K562 (cell line): ENCODE data around the gene ANKRD60. TPM values are rescaled to one million over a fixed set of nuclear protein-coding genes. Genes with fewer than 3 reads are reported as not detected.
A peak's percentile ranks its signal among the peaks of the same experiment; 100 is the strongest.

Source experiments
- ATAC-seq: fragments of 200-7000 bp; cut with Tn5 transposase; 3 replicates; pipeline ENCODE4 v1.9.1; 2020; ENCODE audit warnings: moderate library complexity
- BruUV-seq: library from RNA; stranded (reverse); fragments of 400-500 nt; replicated peaks from 2 replicates; lab custom pipeline; 2021; lab: Mats Ljungman, UMichigan
- CTCF ChIA-PET: fragments of 300-600 bp; formaldehyde crosslinking; extraction: SDS; loops from one replicate; lab custom pipeline; 2021; ENCODE audit warnings: low intra/inter-chr PET ratio; lab: Yijun Ruan, JAX
- POLR2A ChIA-PET: fragments of 300-600, 350-650 bp; sonication (Branson Sonifier 250); formaldehyde crosslinking; extraction: SDS; loops from one replicate; lab custom pipeline; 2021; ENCODE audit warnings: antibody characterized with exemption, inconsistent platforms; lab: Yijun Ruan, JAX
- DNase-seq, 4 experiments: peaks; one replicate each; pipeline versions ENCODE4 v3.0.0 to v3.0.0-alpha.2; 2011 to 2018; ENCODE audit warnings: low spot score in 3 of 4, mixed read lengths in 3 of 4; ENCODE audit errors: extremely low read depth in 1 of 4
- FAIRE-seq: peaks from 2 replicates; lab custom pipeline; 2011; peaks lifted over from hg19 to GRCh38; lab: Jason Lieb, UNC
- H2AFZ ChIP-seq: 2 replicates; pipeline ENCODE4 v1.6.0; 2011; ENCODE audit warnings: low read depth, low read length, control low read depth, inconsistent platforms
- H3K27ac ChIP-seq: fragments of 200-600 bp; 3 replicates; pipeline ENCODE4 v1.8.0; 2011; ENCODE audit warnings: low read depth, mild to moderate bottlenecking, control low read depth, inconsistent platforms, low read length, moderate library complexity, mixed read lengths; ENCODE audit errors: extremely low read depth
- H3K27me3 ChIP-seq, 2 experiments: fragments of 300-600 bp in 1 of 2; 2 replicates in 1 of 2; 3 replicates in 1 of 2; pipeline versions ENCODE4 v1.6.0 to v1.8.0; 2011; ENCODE audit warnings: inconsistent platforms in 2 of 2, low read length in 2 of 2, mild to moderate bottlenecking in 1 of 2, mixed read lengths in 1 of 2, moderate library complexity in 1 of 2; ENCODE audit not compliant: control insufficient read depth in 2 of 2, insufficient read depth in 2 of 2
- H3K36me3 ChIP-seq: fragments of 300-600 bp; 3 replicates; pipeline ENCODE4 v1.8.0; 2011; ENCODE audit warnings: mild to moderate bottlenecking, low read length, inconsistent platforms; ENCODE audit not compliant: control insufficient read depth, insufficient read depth
- H3K4me1 ChIP-seq, 2 experiments: fragments of 200-600 bp in 1 of 2; replicated peaks in 1 of 2; 2 replicates in 1 of 2; 3 replicates in 1 of 2; pipeline versions ENCODE4 v1.5.1 to v1.8.0; 2011; ENCODE audit warnings: inconsistent platforms in 2 of 2, low read length in 2 of 2, mild to moderate bottlenecking in 1 of 2, mixed read lengths in 1 of 2, moderate library complexity in 1 of 2; ENCODE audit not compliant: control insufficient read depth in 2 of 2, insufficient read depth in 2 of 2
- H3K4me2 ChIP-seq: 2 replicates; pipeline ENCODE4 v1.6.1; 2011; ENCODE audit warnings: low read length, control low read depth, inconsistent platforms, mixed read lengths; ENCODE audit not compliant: insufficient read depth
- H3K4me3 ChIP-seq: fragments of 200-600 bp; sonication (generic), shearing (Covaris generic); 2 replicates; pipeline ENCODE4 v1.5.1; 2016; ENCODE audit warnings: control low read depth, inconsistent platforms
- H3K79me2 ChIP-seq: fragments of 200-600 bp; 3 replicates; pipeline ENCODE4 v1.8.0; 2011; ENCODE audit warnings: low read length, inconsistent platforms; ENCODE audit not compliant: control insufficient read depth, insufficient read depth
- H3K9ac ChIP-seq, 2 experiments: 2 replicates each; pipeline versions ENCODE4 v1.6.0 to v1.6.1; 2011; ENCODE audit warnings: low read depth in 2 of 2, low read length in 2 of 2, control low read depth in 1 of 2, inconsistent platforms in 1 of 2, mild to moderate bottlenecking in 1 of 2, mixed read lengths in 1 of 2; ENCODE audit not compliant: insufficient read depth in 1 of 2
- H3K9me1 ChIP-seq: one replicate; pipeline ENCODE4 v1.6.0; 2011; ENCODE audit warnings: inconsistent platforms, mild to moderate bottlenecking, low read length, moderate library complexity; ENCODE audit not compliant: control insufficient read depth, insufficient read depth
- H3K9me3 ChIP-seq: replicated peaks from 2 replicates; pipeline ENCODE4 v1.5.1; 2011; ENCODE audit warnings: low read depth, low read length, inconsistent platforms; ENCODE audit not compliant: control insufficient read depth, insufficient read depth
- H4K20me1 ChIP-seq: replicated peaks from 2 replicates; pipeline ENCODE4 v1.6.1; 2011; ENCODE audit warnings: low read length, inconsistent platforms, mixed read lengths; ENCODE audit not compliant: control insufficient read depth, insufficient read depth
- BMI1 ChIP-seq: fragments of 150-350 bp; IDR thresholded peaks from 2 replicates; pipeline ENCODE4 v1.6.1; 2014; ENCODE audit warnings: low read length
- CBFB ChIP-seq: sonication (generic); formaldehyde crosslinking; IDR thresholded peaks from 2 replicates; pipeline ENCODE4 v1.4.0; 2020; ENCODE audit warnings: mild to moderate bottlenecking, missing genetic modification reagents
- FOXP4 ChIP-seq: sonication (generic); formaldehyde crosslinking; IDR thresholded peaks from 2 replicates; pipeline ENCODE4 v1.8.0; 2022; ENCODE audit warnings: mild to moderate bottlenecking, missing genetic modification reagents, borderline replicate concordance
- LARP7 ChIP-seq: fragments of 450-650 bp; IDR thresholded peaks from 2 replicates; pipeline ENCODE4 v1.6.1; 2016
- NFYB ChIP-seq: IDR thresholded peaks from 2 replicates; pipeline ENCODE4 v1.6.1; 2011; ENCODE audit warnings: mild to moderate bottlenecking, moderate library complexity; ENCODE audit not compliant: insufficient read length; ENCODE audit errors: extremely low read depth
- PCBP1 ChIP-seq: fragments of 200-400 bp; formaldehyde crosslinking; IDR thresholded peaks from 2 replicates; pipeline ENCODE4 v1.6.1; 2018; ENCODE audit warnings: mild to moderate bottlenecking, low read depth, low read length; ENCODE audit not compliant: poor library complexity, severe bottlenecking
- ZNF347 ChIP-seq: fragments of 450-650 bp; formaldehyde crosslinking; IDR thresholded peaks from 2 replicates; pipeline ENCODE4 v1.4.0; 2020; ENCODE audit warnings: low read depth, mild to moderate bottlenecking, moderate library complexity
- WGBS: fragments of 100-300 bp; shearing (Covaris generic); methylation state at CpG from one replicate; pipeline ENCODE4 v1.1.6; 2016; ENCODE audit warnings: low coverage, mixed read lengths; ENCODE audit not compliant: insufficient coverage; ENCODE audit errors: missing lambda C conversion rate; 5-methylcytosine and 5-hydroxymethylcytosine counted together
- in situ Hi-C: fragments of 300-500 bp; cut with MboI; formaldehyde crosslinking; loops from 4 replicates; pipeline ENCODE4 v1.15.0; 2018; ENCODE audit warnings: inconsistent platforms, mixed read lengths
- intact Hi-C: fragments of 100-400 bp; cut with micrococcal nuclease; formaldehyde crosslinking; loops from 2 replicates; pipeline ENCODE4 v1.14.2; 2022
- polyA plus RNA-seq, 8 experiments: library from polyadenylated mRNA; depleted of rRNA in 4 of 8; stranded (reverse) in 5 of 8; unstranded in 3 of 8; fragments of >200 nt; fragmentation: Nextera tagmentation in 2 of 8; fragmentation: Illumina TruSeq in 1 of 8; extraction: Ambion mirVana in 2 of 8; extraction: Trizol in 1 of 8; gene quantifications; 2 replicates each; pipeline versions ENCODE4 v1.2.1 to v1.2.3, GENCODE V29; 2011 to 2014; ENCODE audit warnings: inconsistent platforms in 1 of 8, missing spikeins in 1 of 8
- total RNA-seq, 7 experiments: library from RNA; depleted of rRNA in 6 of 7; stranded (reverse); fragments of >200 nt in 6 of 7; fragmentation: Illumina TruSeq in 2 of 7; extraction: Trizol in 2 of 7; gene quantifications; 2 replicates each; pipeline versions ENCODE4 v1.2.1 to v1.2.3, GENCODE V29; 2011 to 2021; ENCODE audit warnings: low replicate concordance in 1 of 7

The ANKRD60 gene
- total and polyA plus RNA-seq, 9 of the 15 experiments (the other 6 are each of a cell fraction or from before 2014, with no cell fraction given): not detected

GRCh38 chr20:58173091-58173490, 55.4 kb downstream of the ANKRD60 start:
- intact Hi-C loops: no loop called here
- H4K20me1 ChIP-seq: no peaks in the 10 kb centered on the region
- H3K9me3 ChIP-seq: no peaks in the 10 kb centered on the region
- no peaks in the 10 kb centered on the region for H3K79me2 ChIP-seq
- no TSS peak for BruUV-seq
- peaks cover 0 to 4% of the 10 kb centered on the region in 2 experiments; a peak in 2 of 5 replicates for H3K4me1 ChIP-seq
- POLR2A ChIA-PET: interaction anchor here (1.5 kb wide), 1 partner anchor 12 kb away, joined by 5 read pairs; no protein-coding TSS in a partner anchor
- peaks cover 18 to 55% of the 10 kb centered on the region in 2 experiments for H3K27me3 ChIP-seq
- H3K36me3 ChIP-seq: no peaks in the 10 kb centered on the region
- CTCF ChIA-PET: no interaction called here
- ATAC-seq (peak; percentile 86), DNase-seq (peak in 3 of 4 experiments; percentile 61 to 70 (median 69)), FAIRE-seq (no peak)
- no peak overlapping the region for H3K9ac ChIP-seq
- 10% methylated on average over 4 of the region's 9 CpGs for WGBS
- H3K27ac ChIP-seq: no peak overlapping the region
- no peak overlapping the region for H3K4me2 ChIP-seq
- in situ Hi-C loops: no loop called here
- H3K9me1 ChIP-seq: no peaks in the 10 kb centered on the region
- H3K4me3 ChIP-seq: no peak overlapping the region
- no peak for TF ChIP-seq LARP7
- TF ChIP-seq NFYB: peak; percentile 38
- no peak for TF ChIP-seq FOXP4 (CRISPR knock-in tag)
- no peak for TF ChIP-seq CBFB (CRISPR knock-in tag)
- no peak for TF ChIP-seq BMI1
- TF ChIP-seq ZNF347 (CRISPR knock-in tag): no peak
- no peak for TF ChIP-seq PCBP1
- H2AFZ ChIP-seq: no peak overlapping the region
